Measurements from ENCODE around the gene ABHD2. TPM values are rescaled to one million over a fixed set of nuclear protein-coding genes. Genes with fewer than 3 reads are reported as not detected.
A peak's percentile ranks its signal among the peaks of the same experiment; 100 is the strongest.

Gene ABHD2
- total and polyA plus RNA-seq, 12 donors: 5.6 to 316 (median 135) TPM

- intact Hi-C loops (cut with DNase I): loop anchor here in 1 of 2 donors (5.0 kb wide), 1 partner anchor 69 kb away; no protein-coding TSS in a partner anchor
- Histone ChIP-seq H3K9me3 (replicated peaks in 1 of 3) (no peaks in the 10 kb centered on the region), H3K4me3 (no peak overlapping the region), H3K27ac (no peak overlapping the region), H3K27me3 (no peaks in the 10 kb centered on the region), H3K36me3 (replicated peaks in 1 of 2) (peaks cover 0 to 44% of the 10 kb centered on the region in 2 donors), H3K4me1 (replicated peaks in 1 of 2) (peaks cover 0 to 15% of the 10 kb centered on the region in 2 donors)
- TF ChIP-seq POLR2A (IDR thresholded peaks at IDR 0.05) (no peak), CTCF (IDR thresholded peaks at IDR 0.05) (no peak)
- no peak for DNase-seq
- WGBS, 4 donors: 92 to 96% (median 94%) methylated on average over 6 of the region's 6 CpGs
These were observed 37.8 kb downstream of the ABHD2 start for GRCh38 chr15:89126009-89126408.

- TF ChIP-seq POLR2A (IDR thresholded peaks at IDR 0.05) (no peak), CTCF (IDR thresholded peaks at IDR 0.05) (no peak)
- H3K27ac ChIP-seq: no peak overlapping the region
These were observed 38.9 kb downstream of the ABHD2 start for GRCh38 chr15:89127054-89127702.

DNA sequence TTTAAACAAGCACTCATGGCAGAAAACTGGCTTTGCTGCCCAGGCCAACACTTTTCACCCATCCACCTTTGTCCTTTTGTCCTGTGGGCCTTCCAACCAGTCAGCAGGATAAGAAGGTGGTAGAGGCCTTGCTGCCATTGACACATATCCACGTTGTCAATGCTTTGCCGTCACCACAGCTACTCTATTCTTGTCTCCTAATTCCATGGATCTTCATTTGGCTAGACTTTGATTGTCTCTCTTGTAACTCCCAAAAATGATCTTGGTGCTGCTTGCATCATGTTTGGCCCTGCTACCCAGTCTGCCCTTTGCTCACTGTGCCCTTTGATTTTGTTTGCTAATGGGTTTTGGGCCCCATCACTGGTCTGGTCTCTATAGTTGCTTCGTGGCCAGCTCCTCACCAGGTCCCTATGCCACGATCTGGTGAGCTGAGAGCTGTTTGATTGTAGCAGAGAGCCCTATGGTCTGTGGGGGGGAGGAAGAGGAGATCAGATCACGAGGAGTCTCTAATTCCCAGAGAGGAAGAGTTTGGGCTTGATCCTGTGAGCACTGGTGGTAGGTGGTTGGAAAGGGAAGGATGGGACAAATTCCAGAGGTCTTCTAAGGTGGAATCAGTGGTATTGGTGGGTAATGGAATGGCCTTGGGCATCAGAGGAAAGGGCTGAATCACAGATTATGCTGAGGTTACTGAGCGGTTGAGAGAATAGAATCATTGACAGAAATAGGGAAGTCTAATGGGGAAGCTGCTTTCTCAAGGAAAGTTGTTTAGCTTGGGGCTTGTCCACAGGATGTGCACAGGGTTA lies 40.3 kb downstream of the ABHD2 start:
- H3K27me3 ChIP-seq: no peaks in the 10 kb centered on the region
- intact Hi-C loops (cut with DNase I): loop anchor here in 1 of 2 donors (5.0 kb wide), 1 partner anchor 71 kb away; no protein-coding TSS in a partner anchor

More at GRCh38 chr15:89127054-89127702, 38.9 kb downstream of the ABHD2 start:
- DNase-seq: no peak
- 85 to 93% (median 92%) methylated on average over 3 of the region's 3 CpGs for WGBS, 4 donors
- H3K4me3 ChIP-seq: no peak overlapping the region
- no peaks in the 10 kb centered on the region for H3K9me3 ChIP-seq (replicated peaks in 1 of 3)
- no peaks in the 10 kb centered on the region for H3K27me3 ChIP-seq
- H3K4me1 ChIP-seq (replicated peaks in 1 of 2): peaks cover 0 to 15% of the 10 kb centered on the region in 2 donors
- intact Hi-C loops (cut with DNase I): loop anchor here in 1 of 2 donors (5.0 kb wide), 1 partner anchor 70 kb away; no protein-coding TSS in a partner anchor
- peaks cover 0 to 42% of the 10 kb centered on the region in 2 donors for H3K36me3 ChIP-seq (replicated peaks in 1 of 2)

More for the DNA sequence above, 40.3 kb downstream of the ABHD2 start:
- no peaks in the 10 kb centered on the region for H3K9me3 ChIP-seq (replicated peaks in 1 of 3)
- peaks cover 0 to 36% of the 10 kb centered on the region in 2 donors for H3K36me3 ChIP-seq (replicated peaks in 1 of 2)
- peaks cover 11 to 28% of the 10 kb centered on the region in 2 donors for H3K4me1 ChIP-seq (replicated peaks in 1 of 2)
- no peak for DNase-seq
- H3K27ac ChIP-seq: peak overlapping the region in 3 of 5 donors; percentile 10 to 59 (median 42)
- H3K4me3 ChIP-seq: no peak overlapping the region
- TF ChIP-seq POLR2A (IDR thresholded peaks at IDR 0.05): no peak
- no peak for TF ChIP-seq CTCF (IDR thresholded peaks at IDR 0.05)
- WGBS, 4 donors: 78 to 84% (median 80%) methylated on average over 6 of the region's 6 CpGs

Measured in adrenal gland (tissue), 12 donors.